Suprapubic skin (tissue), 4 donors: ENCODE data around the gene PHYH. TPM values are rescaled to one million over a fixed set of nuclear protein-coding genes. Genes with fewer than 3 reads are reported as not detected.

Experiments
- DNase-seq, 2 donors: peaks; one replicate each; pipeline ENCODE4 v3.0.0-alpha.2; 2019; ENCODE audit warnings: low spot score in 2 of 2
- H3K27ac ChIP-seq: fragments of 200-600 bp; sonication (generic); one replicate; pipeline ENCODE4 v1.5.1; 2019
- H3K27me3 ChIP-seq: fragments of 200-600 bp; sonication (generic); one replicate; pipeline ENCODE4 v1.5.1; 2019
- H3K36me3 ChIP-seq: fragments of 200-600 bp; sonication (generic); one replicate; pipeline ENCODE4 v1.5.1; 2019
- H3K4me1 ChIP-seq: fragments of 200-600 bp; sonication (generic); one replicate; pipeline ENCODE4 v1.5.1; 2019
- H3K4me3 ChIP-seq: fragments of 200-600 bp; sonication (generic); one replicate; pipeline ENCODE4 v1.5.1; 2019; ENCODE audit warnings: mild to moderate bottlenecking
- H3K9me3 ChIP-seq: fragments of 200-600 bp; sonication (generic); one replicate; pipeline ENCODE4 v1.5.1; 2019
- EP300 ChIP-seq: sonication (generic); formaldehyde crosslinking; IDR thresholded peaks from one replicate; pipeline ENCODE4 v1.6.1; 2017; ENCODE audit warnings: antibody characterized with exemption
- POLR2A ChIP-seq, 2 donors: fragments of 450-650 bp; IDR thresholded peaks; one replicate each; pipeline ENCODE4 v1.6.1; 2017; ENCODE audit warnings: antibody characterized with exemption in 2 of 2, mild to moderate bottlenecking in 2 of 2, moderate library complexity in 2 of 2
- POLR2AphosphoS5 ChIP-seq, 3 donors: sonication (generic); formaldehyde crosslinking; IDR thresholded peaks; one replicate each; pipeline ENCODE4 v1.6.1; 2017; ENCODE audit warnings: antibody characterized with exemption in 3 of 3
- WGBS: methylation state at CpG from one replicate; pipeline ENCODE4 v1.1.5; 2018; 5-methylcytosine and 5-hydroxymethylcytosine counted together
- total RNA-seq, 4 donors: library from RNA; depleted of rRNA; stranded (reverse); fragments of >200 nt; gene quantifications; one replicate each; pipeline ENCODE4 v1.1.0, GENCODE V29; 2016
- TF ChIP-seq, protein P1 (sequence below), 2 donors: fragments of 200-600 bp in 1 of 2; fragments of 450-650 bp in 1 of 2; sonication (generic) in 1 of 2; IDR thresholded peaks; one replicate each; pipeline ENCODE4 v1.5.1; 2016 to 2019; ENCODE audit warnings: antibody characterized with exemption in 2 of 2, mild to moderate bottlenecking in 1 of 2, moderate library complexity in 1 of 2

PHYH gene
- total RNA-seq, 4 donors from 2014 or later, result 10.5 to 22.2 (median 13.3) TPM

- Histone ChIP-seq H3K9me3 (no peaks in the 10 kb centered on the region), H3K36me3 (no peaks in the 10 kb centered on the region), H3K4me3 (no peak overlapping the region), H3K27ac (no peak overlapping the region), H3K27me3 (no peaks in the 10 kb centered on the region), H3K4me1 (peaks cover 11% of the 10 kb centered on the region)
- DNase-seq, result no peak
- 83% methylated on average over 9 of the region's 9 CpGs for WGBS
- TF ChIP-seq POLR2AphosphoS5 (IDR thresholded peaks at IDR 0.05) (no peak), EP300 (no peak)
Measured at GRCh38 chr10:13270877-13271551, 28.9 kb downstream of the PHYH start.

DNA sequence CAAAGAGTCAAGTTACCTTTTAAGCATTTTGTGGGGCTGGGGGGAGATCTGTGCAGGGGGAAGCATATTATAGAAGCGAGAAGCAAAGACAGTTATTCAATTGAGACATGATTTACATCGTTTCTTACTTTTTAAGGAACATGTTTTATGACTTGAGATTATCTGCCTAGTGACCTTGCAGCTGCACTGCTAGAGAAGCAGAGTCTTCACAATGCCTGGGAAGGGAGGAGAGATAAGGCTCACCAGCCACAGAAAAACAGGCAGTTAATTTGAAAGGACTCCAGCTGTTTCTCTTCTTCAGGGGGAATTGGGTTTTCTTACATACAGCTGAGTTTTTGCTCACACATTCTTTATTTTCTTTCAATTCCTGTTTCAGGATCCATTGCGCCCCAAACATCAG is 31.0 kb downstream of the PHYH start:
- Histone ChIP-seq H3K4me1 (peaks cover 11% of the 10 kb centered on the region), H3K4me3 (no peak overlapping the region), H3K27ac (no peak overlapping the region), H3K27me3 (no peaks in the 10 kb centered on the region), H3K9me3 (no peaks in the 10 kb centered on the region), H3K36me3 (no peaks in the 10 kb centered on the region)
- TF ChIP-seq, protein P1, sequence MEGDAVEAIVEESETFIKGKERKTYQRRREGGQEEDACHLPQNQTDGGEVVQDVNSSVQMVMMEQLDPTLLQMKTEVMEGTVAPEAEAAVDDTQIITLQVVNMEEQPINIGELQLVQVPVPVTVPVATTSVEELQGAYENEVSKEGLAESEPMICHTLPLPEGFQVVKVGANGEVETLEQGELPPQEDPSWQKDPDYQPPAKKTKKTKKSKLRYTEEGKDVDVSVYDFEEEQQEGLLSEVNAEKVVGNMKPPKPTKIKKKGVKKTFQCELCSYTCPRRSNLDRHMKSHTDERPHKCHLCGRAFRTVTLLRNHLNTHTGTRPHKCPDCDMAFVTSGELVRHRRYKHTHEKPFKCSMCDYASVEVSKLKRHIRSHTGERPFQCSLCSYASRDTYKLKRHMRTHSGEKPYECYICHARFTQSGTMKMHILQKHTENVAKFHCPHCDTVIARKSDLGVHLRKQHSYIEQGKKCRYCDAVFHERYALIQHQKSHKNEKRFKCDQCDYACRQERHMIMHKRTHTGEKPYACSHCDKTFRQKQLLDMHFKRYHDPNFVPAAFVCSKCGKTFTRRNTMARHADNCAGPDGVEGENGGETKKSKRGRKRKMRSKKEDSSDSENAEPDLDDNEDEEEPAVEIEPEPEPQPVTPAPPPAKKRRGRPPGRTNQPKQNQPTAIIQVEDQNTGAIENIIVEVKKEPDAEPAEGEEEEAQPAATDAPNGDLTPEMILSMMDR (IDR thresholded peaks at IDR 0.05), result no peak
- no peak for TF ChIP-seq POLR2A (IDR thresholded peaks at IDR 0.05)
- no peak for TF ChIP-seq POLR2AphosphoS5 (IDR thresholded peaks at IDR 0.05)
- TF ChIP-seq EP300, result no peak
- DNase-seq, result no peak
- WGBS, result 54% methylated on average over 3 of the region's 3 CpGs

DNA sequence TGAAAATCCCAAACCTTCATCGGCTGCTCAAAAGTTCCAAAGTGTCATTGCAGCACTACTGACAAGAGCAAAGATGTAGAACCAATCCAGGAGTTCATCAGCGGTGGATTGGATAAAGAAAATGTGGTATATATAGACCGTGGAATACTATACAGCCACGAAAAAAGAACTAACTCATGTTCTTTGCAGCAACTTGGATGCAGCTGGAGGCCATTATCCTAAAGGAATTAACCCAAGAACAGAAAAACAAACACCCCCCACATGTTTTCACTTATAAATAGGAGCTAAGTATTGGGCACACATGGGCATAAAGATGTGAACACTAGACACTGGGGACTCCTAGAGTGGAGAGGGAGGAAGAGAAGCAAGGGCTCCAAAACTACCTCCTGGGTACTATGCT is 31.6 kb downstream of the PHYH start:
- Histone ChIP-seq H3K4me1 (peaks cover 11% of the 10 kb centered on the region), H3K9me3 (no peaks in the 10 kb centered on the region), H3K27me3 (no peaks in the 10 kb centered on the region), H3K4me3 (no peak overlapping the region), H3K36me3 (no peaks in the 10 kb centered on the region), H3K27ac (no peak overlapping the region)
- TF ChIP-seq POLR2AphosphoS5 (IDR thresholded peaks at IDR 0.05) (no peak), EP300 (no peak), POLR2A (IDR thresholded peaks at IDR 0.05) (no peak)
- TF ChIP-seq, protein P1 (IDR thresholded peaks at IDR 0.05), result no peak
- 85% methylated on average over 4 of the region's 4 CpGs for WGBS
- DNase-seq, result no peak

- H3K27me3 ChIP-seq, result no peaks in the 10 kb centered on the region
- no peaks in the 10 kb centered on the region for H3K4me1 ChIP-seq
- H3K36me3 ChIP-seq, result no peaks in the 10 kb centered on the region
- no peak overlapping the region for H3K27ac ChIP-seq
- WGBS, result 79% methylated on average over 7 of the region's 7 CpGs
- no peaks in the 10 kb centered on the region for H3K9me3 ChIP-seq
- no peak overlapping the region for H3K4me3 ChIP-seq
- TF ChIP-seq EP300 (no peak), POLR2A (IDR thresholded peaks at IDR 0.05) (no peak), POLR2AphosphoS5 (IDR thresholded peaks at IDR 0.05) (no peak)
- TF ChIP-seq, protein P1 (IDR thresholded peaks at IDR 0.05), result no peak
- no peak for DNase-seq
Measured at GRCh38 chr10:13263591-13263990, 36.3 kb downstream of the PHYH start.

- 82% methylated on average over 1 of the region's 1 CpG for WGBS
- no peak for DNase-seq
- no peaks in the 10 kb centered on the region for H3K36me3 ChIP-seq
- H3K9me3 ChIP-seq, result no peaks in the 10 kb centered on the region
- H3K27me3 ChIP-seq, result no peaks in the 10 kb centered on the region
- H3K4me3 ChIP-seq, result no peak overlapping the region
- no peaks in the 10 kb centered on the region for H3K4me1 ChIP-seq
- no peak for TF ChIP-seq POLR2A (IDR thresholded peaks at IDR 0.05)
- TF ChIP-seq, protein P1 (IDR thresholded peaks at IDR 0.05), result no peak
- TF ChIP-seq EP300, result no peak
- no peak for TF ChIP-seq POLR2AphosphoS5 (IDR thresholded peaks at IDR 0.05)
- H3K27ac ChIP-seq, result no peak overlapping the region
Measured at GRCh38 chr10:13262433-13262832, 37.4 kb downstream of the PHYH start.
